Peyer's patch (tissue), 4 donors: Measurements from ENCODE around the gene UCP2.

Experiments
- CTCF ChIP-seq, 6 experiments: fragments of 450-650 bp in 4 of 6; fragments of 200-600 bp in 2 of 6; sonication (generic) in 1 of 6; IDR thresholded peaks; one replicate each; pipeline ENCODE4 v1.5.1; 2017 to 2019; ENCODE audit warnings: antibody characterized with exemption in 6 of 6, mild to moderate bottlenecking in 3 of 6, moderate library complexity in 1 of 6
- POLR2A ChIP-seq, 2 donors: fragments of 450-650 bp; IDR thresholded peaks; one replicate each; pipeline ENCODE4 v1.5.1; 2017; ENCODE audit warnings: antibody characterized with exemption in 2 of 2, mild to moderate bottlenecking in 2 of 2, moderate library complexity in 2 of 2

GRCh38 chr11:74004046-74004695 lies 21.5 kb upstream of the UCP2 start:
- TF ChIP-seq CTCF (IDR thresholded peaks at IDR 0.05), result no peak
- TF ChIP-seq POLR2A (IDR thresholded peaks at IDR 0.05), result no peak
